K562 (cell line): ENCODE measurements around the gene FIS1. TPM values are rescaled to one million over a fixed set of nuclear protein-coding genes. Genes with fewer than 3 reads are reported as not detected.
A peak's percentile ranks its signal among the peaks of the same experiment; 100 is the strongest.

ENCODE experiments used
- HDAC3 ChIP-seq: fragments of 450-650 bp; IDR thresholded peaks from 2 replicates; pipeline ENCODE4 v1.6.1; 2018; ENCODE audit warnings: borderline replicate concordance, mild to moderate bottlenecking, moderate library complexity; ENCODE audit not compliant: partially characterized antibody
- NONO ChIP-seq, 2 experiments: fragments of 200-400 bp in 1 of 2; fragments of 450-650 bp in 1 of 2; formaldehyde crosslinking in 1 of 2; IDR thresholded peaks; 2 replicates each; pipeline ENCODE4 v1.6.1; 2017; ENCODE audit warnings: low read depth in 2 of 2, mild to moderate bottlenecking in 2 of 2, moderate library complexity in 2 of 2, low read length in 1 of 2
- NR2F6 ChIP-seq: fragments of 450-650 bp; formaldehyde crosslinking; IDR thresholded peaks from 2 replicates; pipeline ENCODE4 v1.4.0; 2020; ENCODE audit warnings: mild to moderate bottlenecking
- PHB ChIP-seq: fragments of 250-450 bp; sonication (Bioruptor Pico); IDR thresholded peaks from 2 replicates; pipeline ENCODE4 v1.5.0; 2021
- SIN3B ChIP-seq: fragments of 450-650 bp; IDR thresholded peaks from 2 replicates; pipeline ENCODE4 v1.6.1; 2017; ENCODE audit warnings: low read depth, mild to moderate bottlenecking, moderate library complexity
- ZNF57 ChIP-seq: fragments of 450-650 bp; formaldehyde crosslinking; IDR thresholded peaks from 2 replicates; pipeline ENCODE4 v1.4.0; 2020; ENCODE audit warnings: mild to moderate bottlenecking, moderate library complexity
- polyA plus RNA-seq, 8 experiments: library from polyadenylated mRNA; depleted of rRNA in 4 of 8; stranded (reverse) in 5 of 8; unstranded in 3 of 8; fragments of >200 nt; fragmentation: Nextera tagmentation in 2 of 8; fragmentation: Illumina TruSeq in 1 of 8; extraction: Ambion mirVana in 2 of 8; extraction: Trizol in 1 of 8; gene quantifications; 2 replicates each; pipeline versions ENCODE4 v1.2.1 to v1.2.3, GENCODE V29; 2011 to 2014; ENCODE audit warnings: inconsistent platforms in 1 of 8, missing spikeins in 1 of 8
- total RNA-seq, 7 experiments: library from RNA; depleted of rRNA in 6 of 7; stranded (reverse); fragments of >200 nt in 6 of 7; fragmentation: Illumina TruSeq in 2 of 7; extraction: Trizol in 2 of 7; gene quantifications; 2 replicates each; pipeline versions ENCODE4 v1.2.1 to v1.2.3, GENCODE V29; 2011 to 2021; ENCODE audit warnings: low replicate concordance in 1 of 7
- TF ChIP-seq, protein P1 (sequence below): fragments of 450-650 bp; IDR thresholded peaks from 2 replicates; pipeline ENCODE4 v1.6.1; 2016; ENCODE audit warnings: mild to moderate bottlenecking, moderate library complexity
- TF ChIP-seq, protein P2 (sequence below): sonication (generic); formaldehyde crosslinking; IDR thresholded peaks from 2 replicates; pipeline ENCODE4 v1.8.1; 2023; ENCODE audit warnings: mild to moderate bottlenecking, missing genetic modification reagents

The FIS1 gene
- total and polyA plus RNA-seq, 9 of the 15 experiments (the other 6 are each of a cell fraction or from before 2014, with no cell fraction given), result 86.0 to 257 (median 144) TPM

DNA sequence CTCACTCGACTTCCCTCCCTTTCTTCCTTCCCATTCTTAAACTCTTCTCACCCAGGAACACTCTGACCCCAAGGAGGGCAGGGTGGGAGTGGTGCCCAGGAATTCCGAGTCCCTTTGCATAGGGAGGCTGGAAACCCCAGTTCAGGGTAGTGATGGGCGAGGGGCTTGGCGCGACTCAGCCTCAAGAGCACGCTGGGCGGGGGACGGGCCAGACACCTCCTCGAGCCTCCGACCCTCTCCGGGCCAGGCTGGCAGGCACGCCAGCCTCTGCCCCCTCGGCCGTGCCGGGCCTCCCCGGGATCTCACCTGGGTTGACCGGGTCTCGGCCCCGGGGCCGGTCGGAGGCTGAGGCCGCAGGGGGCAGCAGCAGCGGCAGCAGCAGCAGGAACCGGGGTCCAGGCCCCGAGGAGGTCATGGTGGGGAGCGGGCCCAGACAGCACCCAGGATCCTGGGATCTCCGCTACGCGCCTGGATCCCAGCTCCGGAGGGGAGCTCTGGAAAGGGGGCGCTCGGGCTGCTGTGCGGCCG is 28.0 kb downstream of the FIS1 start (continued):
- TF ChIP-seq, protein P1, sequence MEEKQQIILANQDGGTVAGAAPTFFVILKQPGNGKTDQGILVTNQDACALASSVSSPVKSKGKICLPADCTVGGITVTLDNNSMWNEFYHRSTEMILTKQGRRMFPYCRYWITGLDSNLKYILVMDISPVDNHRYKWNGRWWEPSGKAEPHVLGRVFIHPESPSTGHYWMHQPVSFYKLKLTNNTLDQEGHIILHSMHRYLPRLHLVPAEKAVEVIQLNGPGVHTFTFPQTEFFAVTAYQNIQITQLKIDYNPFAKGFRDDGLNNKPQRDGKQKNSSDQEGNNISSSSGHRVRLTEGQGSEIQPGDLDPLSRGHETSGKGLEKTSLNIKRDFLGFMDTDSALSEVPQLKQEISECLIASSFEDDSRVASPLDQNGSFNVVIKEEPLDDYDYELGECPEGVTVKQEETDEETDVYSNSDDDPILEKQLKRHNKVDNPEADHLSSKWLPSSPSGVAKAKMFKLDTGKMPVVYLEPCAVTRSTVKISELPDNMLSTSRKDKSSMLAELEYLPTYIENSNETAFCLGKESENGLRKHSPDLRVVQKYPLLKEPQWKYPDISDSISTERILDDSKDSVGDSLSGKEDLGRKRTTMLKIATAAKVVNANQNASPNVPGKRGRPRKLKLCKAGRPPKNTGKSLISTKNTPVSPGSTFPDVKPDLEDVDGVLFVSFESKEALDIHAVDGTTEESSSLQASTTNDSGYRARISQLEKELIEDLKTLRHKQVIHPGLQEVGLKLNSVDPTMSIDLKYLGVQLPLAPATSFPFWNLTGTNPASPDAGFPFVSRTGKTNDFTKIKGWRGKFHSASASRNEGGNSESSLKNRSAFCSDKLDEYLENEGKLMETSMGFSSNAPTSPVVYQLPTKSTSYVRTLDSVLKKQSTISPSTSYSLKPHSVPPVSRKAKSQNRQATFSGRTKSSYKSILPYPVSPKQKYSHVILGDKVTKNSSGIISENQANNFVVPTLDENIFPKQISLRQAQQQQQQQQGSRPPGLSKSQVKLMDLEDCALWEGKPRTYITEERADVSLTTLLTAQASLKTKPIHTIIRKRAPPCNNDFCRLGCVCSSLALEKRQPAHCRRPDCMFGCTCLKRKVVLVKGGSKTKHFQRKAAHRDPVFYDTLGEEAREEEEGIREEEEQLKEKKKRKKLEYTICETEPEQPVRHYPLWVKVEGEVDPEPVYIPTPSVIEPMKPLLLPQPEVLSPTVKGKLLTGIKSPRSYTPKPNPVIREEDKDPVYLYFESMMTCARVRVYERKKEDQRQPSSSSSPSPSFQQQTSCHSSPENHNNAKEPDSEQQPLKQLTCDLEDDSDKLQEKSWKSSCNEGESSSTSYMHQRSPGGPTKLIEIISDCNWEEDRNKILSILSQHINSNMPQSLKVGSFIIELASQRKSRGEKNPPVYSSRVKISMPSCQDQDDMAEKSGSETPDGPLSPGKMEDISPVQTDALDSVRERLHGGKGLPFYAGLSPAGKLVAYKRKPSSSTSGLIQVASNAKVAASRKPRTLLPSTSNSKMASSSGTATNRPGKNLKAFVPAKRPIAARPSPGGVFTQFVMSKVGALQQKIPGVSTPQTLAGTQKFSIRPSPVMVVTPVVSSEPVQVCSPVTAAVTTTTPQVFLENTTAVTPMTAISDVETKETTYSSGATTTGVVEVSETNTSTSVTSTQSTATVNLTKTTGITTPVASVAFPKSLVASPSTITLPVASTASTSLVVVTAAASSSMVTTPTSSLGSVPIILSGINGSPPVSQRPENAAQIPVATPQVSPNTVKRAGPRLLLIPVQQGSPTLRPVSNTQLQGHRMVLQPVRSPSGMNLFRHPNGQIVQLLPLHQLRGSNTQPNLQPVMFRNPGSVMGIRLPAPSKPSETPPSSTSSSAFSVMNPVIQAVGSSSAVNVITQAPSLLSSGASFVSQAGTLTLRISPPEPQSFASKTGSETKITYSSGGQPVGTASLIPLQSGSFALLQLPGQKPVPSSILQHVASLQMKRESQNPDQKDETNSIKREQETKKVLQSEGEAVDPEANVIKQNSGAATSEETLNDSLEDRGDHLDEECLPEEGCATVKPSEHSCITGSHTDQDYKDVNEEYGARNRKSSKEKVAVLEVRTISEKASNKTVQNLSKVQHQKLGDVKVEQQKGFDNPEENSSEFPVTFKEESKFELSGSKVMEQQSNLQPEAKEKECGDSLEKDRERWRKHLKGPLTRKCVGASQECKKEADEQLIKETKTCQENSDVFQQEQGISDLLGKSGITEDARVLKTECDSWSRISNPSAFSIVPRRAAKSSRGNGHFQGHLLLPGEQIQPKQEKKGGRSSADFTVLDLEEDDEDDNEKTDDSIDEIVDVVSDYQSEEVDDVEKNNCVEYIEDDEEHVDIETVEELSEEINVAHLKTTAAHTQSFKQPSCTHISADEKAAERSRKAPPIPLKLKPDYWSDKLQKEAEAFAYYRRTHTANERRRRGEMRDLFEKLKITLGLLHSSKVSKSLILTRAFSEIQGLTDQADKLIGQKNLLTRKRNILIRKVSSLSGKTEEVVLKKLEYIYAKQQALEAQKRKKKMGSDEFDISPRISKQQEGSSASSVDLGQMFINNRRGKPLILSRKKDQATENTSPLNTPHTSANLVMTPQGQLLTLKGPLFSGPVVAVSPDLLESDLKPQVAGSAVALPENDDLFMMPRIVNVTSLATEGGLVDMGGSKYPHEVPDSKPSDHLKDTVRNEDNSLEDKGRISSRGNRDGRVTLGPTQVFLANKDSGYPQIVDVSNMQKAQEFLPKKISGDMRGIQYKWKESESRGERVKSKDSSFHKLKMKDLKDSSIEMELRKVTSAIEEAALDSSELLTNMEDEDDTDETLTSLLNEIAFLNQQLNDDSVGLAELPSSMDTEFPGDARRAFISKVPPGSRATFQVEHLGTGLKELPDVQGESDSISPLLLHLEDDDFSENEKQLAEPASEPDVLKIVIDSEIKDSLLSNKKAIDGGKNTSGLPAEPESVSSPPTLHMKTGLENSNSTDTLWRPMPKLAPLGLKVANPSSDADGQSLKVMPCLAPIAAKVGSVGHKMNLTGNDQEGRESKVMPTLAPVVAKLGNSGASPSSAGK, result peak; percentile 84
- TF ChIP-seq HDAC3 (no peak), SIN3B (no peak), ZNF57 (CRISPR knock-in tag) (no peak), PHB (CRISPR knock-in tag) (0 out of 2 replicates have a peak, but pooled peaks have one; percentile 39), NR2F6 (no peak), NONO (IDR thresholded peaks at IDR 0.05; ENCODE audit: low read depth in 2 of 2, low read length in 1 of 2) (0 out of 4 replicates have a peak, but pooled peaks of 1 of the 2 experiments have one; percentile 3)
- TF ChIP-seq, protein P2, sequence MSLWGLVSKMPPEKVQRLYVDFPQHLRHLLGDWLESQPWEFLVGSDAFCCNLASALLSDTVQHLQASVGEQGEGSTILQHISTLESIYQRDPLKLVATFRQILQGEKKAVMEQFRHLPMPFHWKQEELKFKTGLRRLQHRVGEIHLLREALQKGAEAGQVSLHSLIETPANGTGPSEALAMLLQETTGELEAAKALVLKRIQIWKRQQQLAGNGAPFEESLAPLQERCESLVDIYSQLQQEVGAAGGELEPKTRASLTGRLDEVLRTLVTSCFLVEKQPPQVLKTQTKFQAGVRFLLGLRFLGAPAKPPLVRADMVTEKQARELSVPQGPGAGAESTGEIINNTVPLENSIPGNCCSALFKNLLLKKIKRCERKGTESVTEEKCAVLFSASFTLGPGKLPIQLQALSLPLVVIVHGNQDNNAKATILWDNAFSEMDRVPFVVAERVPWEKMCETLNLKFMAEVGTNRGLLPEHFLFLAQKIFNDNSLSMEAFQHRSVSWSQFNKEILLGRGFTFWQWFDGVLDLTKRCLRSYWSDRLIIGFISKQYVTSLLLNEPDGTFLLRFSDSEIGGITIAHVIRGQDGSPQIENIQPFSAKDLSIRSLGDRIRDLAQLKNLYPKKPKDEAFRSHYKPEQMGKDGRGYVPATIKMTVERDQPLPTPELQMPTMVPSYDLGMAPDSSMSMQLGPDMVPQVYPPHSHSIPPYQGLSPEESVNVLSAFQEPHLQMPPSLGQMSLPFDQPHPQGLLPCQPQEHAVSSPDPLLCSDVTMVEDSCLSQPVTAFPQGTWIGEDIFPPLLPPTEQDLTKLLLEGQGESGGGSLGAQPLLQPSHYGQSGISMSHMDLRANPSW, result no peak
